ENCODE measurements around the gene SNX25.

The SNX25 gene
- 32.0 to 34.5 (median 34.0) reads per million in 3 donors for total RNA-seq

DNA sequence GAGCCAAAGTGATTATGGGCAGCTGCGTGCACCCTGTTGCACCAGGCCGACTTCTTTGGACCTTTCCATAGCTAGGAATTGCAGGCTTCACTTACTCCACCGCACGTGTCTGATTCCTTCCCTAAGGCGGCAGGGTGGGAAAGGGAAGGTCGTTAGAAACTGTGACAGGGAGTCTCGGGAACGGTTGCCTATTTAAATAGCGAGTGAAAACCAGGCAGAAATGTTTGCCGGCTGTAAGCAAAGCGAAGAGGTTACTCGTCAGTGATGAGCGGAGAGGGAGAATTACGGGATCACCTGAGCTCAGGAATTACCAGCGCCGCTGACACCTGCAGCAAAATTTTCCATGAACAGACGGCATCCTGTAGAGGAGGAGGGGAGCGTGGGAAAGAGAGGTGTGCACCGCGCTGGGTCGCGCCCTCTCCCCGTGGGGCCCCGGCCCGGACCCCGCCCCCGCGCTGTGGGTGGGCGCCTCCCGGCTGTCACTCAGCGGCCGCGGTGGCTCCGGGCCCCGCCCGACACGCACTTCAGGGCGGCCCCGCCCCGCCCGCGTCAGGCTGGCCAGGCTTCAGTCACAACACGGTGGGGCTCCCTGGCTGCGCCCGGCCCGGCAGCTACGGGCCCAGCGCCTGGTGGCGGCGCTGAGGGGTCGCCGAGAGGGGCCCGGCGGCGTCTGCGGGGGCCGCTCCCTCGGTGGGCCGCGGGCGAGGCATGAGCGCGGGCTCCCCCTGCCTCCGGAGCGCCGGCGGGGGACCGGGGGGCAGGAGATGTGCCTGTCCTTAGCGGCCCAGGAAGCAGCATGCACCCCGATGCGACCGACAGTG lies at the start of gene SNX25:
TSS of gene SNX25 (plus strand) at position 568 of the 821 bp plus-strand sequence. CDS start at position 797, 229 bp downstream.
- peak within 1 kb of the TSS; percentile 45 for H3K27ac ChIP-seq (ENCODE audit: insufficient read depth, low read length, poor library complexity, severe bottlenecking)
- H3K36me3 ChIP-seq (ENCODE audit: control insufficient read depth, insufficient read depth, low read length) = no peaks in the 10 kb centered on the region
- H3K27me3 ChIP-seq (replicated peaks; ENCODE audit: control insufficient read depth, insufficient read depth, low read length, poor library complexity, severe bottlenecking) = no peaks in the 10 kb centered on the region
- H3K9me3 ChIP-seq (ENCODE audit: control insufficient read depth, low read length) = no peaks in the 10 kb centered on the region
- peak within 1 kb of the TSS; percentile 60 for H3K4me3 ChIP-seq (ENCODE audit: insufficient read depth, low read depth, low read length, poor library complexity, severe bottlenecking)
- H3K4me1 ChIP-seq (ENCODE audit: control insufficient read depth, insufficient read depth, low read length, poor library complexity, severe bottlenecking) = peaks cover 29% of the 10 kb centered on the region
- peak; percentile 76 to 82 (median 79) for DNase-seq

- DNase-seq = no peak
- H3K4me3 ChIP-seq (ENCODE audit: insufficient read depth, low read depth, low read length, poor library complexity, severe bottlenecking) = no peak overlapping the region
- peaks cover 27% of the 10 kb centered on the region for H3K36me3 ChIP-seq (ENCODE audit: control insufficient read depth, insufficient read depth, low read length)
These were observed 43.8 kb upstream of the SNX25 start for GRCh38 chr4:185165605-185166063.

DNA sequence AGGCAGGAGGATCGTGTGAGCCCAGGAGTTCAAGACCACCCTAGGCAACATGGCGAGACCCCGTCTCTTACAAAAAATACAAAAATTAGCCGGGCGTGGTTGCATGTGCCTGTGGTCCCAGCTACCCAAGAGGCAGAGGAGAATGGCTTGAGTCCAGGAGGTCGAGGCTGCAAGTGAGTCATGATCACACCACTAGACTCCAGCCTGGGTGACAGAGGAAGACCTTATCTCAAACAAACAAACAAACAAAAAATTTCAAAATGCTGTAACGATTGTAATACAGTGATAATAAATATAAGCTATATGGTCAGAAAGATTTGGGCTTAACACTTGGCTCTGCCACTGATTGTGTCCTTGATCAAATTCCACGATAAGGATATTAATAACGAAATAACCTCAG lies 42.2 kb upstream of the SNX25 start:
- Histone ChIP-seq H3K36me3 (ENCODE audit: control insufficient read depth, insufficient read depth, low read length) (peaks cover 19% of the 10 kb centered on the region), H3K4me1 (ENCODE audit: control insufficient read depth, insufficient read depth, low read length, poor library complexity, severe bottlenecking) (peaks cover 15% of the 10 kb centered on the region), H3K27ac (ENCODE audit: insufficient read depth, low read length, poor library complexity, severe bottlenecking) (no peak overlapping the region), H3K4me3 (ENCODE audit: insufficient read depth, low read depth, low read length, poor library complexity, severe bottlenecking) (no peak overlapping the region), H3K9me3 (ENCODE audit: control insufficient read depth, low read length) (no peaks in the 10 kb centered on the region), H3K27me3 (replicated peaks; ENCODE audit: control insufficient read depth, insufficient read depth, low read length, poor library complexity, severe bottlenecking) (no peaks in the 10 kb centered on the region)
- no peak for DNase-seq

More at GRCh38 chr4:185165605-185166063, 43.8 kb upstream of the SNX25 start:
- no peaks in the 10 kb centered on the region for H3K9me3 ChIP-seq (ENCODE audit: control insufficient read depth, low read length)
- peaks cover 15% of the 10 kb centered on the region for H3K4me1 ChIP-seq (ENCODE audit: control insufficient read depth, insufficient read depth, low read length, poor library complexity, severe bottlenecking)
- H3K27ac ChIP-seq (ENCODE audit: insufficient read depth, low read length, poor library complexity, severe bottlenecking) = no peak overlapping the region
- H3K27me3 ChIP-seq (replicated peaks; ENCODE audit: control insufficient read depth, insufficient read depth, low read length, poor library complexity, severe bottlenecking) = no peaks in the 10 kb centered on the region

DNA sequence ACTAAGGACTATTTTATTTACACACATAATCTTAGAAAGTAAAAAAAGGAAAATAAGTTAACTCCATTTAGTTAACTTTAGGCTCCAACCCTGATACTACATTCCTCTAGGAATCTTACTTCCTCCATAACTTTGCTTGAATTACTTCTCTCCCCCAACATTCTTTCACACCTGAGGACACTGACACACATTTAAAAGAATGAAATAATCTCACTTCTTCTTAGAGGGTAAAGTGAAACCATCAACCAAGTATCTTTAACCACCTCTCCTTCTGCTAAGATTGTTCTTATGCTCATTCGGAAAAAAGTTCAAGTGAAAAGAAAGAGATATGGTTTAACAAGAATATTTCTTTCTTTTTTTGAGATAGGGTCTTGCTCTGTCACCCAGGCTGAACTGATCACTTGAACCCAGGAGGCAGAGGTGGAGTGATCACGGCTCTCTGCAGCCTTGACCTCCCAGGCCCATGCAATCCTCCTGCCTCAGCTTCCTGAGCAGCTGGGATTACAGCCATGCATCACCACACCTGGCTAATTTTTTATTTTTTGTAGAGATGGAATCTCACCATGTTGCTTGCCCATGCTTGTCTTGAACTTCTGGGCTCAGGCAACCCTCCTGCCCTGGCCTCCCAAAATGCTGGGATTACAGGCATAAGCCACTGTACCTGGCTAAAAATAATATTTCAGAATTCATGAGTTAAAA lies 37.9 kb upstream of the SNX25 start:
- Histone ChIP-seq H3K4me1 (ENCODE audit: control insufficient read depth, insufficient read depth, low read length, poor library complexity, severe bottlenecking) (no peaks in the 10 kb centered on the region), H3K9me3 (ENCODE audit: control insufficient read depth, low read length) (no peaks in the 10 kb centered on the region), H3K27ac (ENCODE audit: insufficient read depth, low read length, poor library complexity, severe bottlenecking) (no peak overlapping the region), H3K27me3 (replicated peaks; ENCODE audit: control insufficient read depth, insufficient read depth, low read length, poor library complexity, severe bottlenecking) (no peaks in the 10 kb centered on the region), H3K36me3 (ENCODE audit: control insufficient read depth, insufficient read depth, low read length) (peaks cover 25% of the 10 kb centered on the region), H3K4me3 (ENCODE audit: insufficient read depth, low read depth, low read length, poor library complexity, severe bottlenecking) (no peak overlapping the region)
- DNase-seq = no peak

GRCh38 chr4:185179488-185179887 lies 29.9 kb upstream of the SNX25 start:
- Histone ChIP-seq H3K9me3 (ENCODE audit: control insufficient read depth, low read length) (no peaks in the 10 kb centered on the region), H3K4me1 (ENCODE audit: control insufficient read depth, insufficient read depth, low read length, poor library complexity, severe bottlenecking) (no peaks in the 10 kb centered on the region), H3K36me3 (ENCODE audit: control insufficient read depth, insufficient read depth, low read length) (peaks cover 12% of the 10 kb centered on the region), H3K27ac (ENCODE audit: insufficient read depth, low read length, poor library complexity, severe bottlenecking) (no peak overlapping the region), H3K4me3 (ENCODE audit: insufficient read depth, low read depth, low read length, poor library complexity, severe bottlenecking) (no peak overlapping the region), H3K27me3 (replicated peaks; ENCODE audit: control insufficient read depth, insufficient read depth, low read length, poor library complexity, severe bottlenecking) (no peaks in the 10 kb centered on the region)
- DNase-seq = no peak

DNA sequence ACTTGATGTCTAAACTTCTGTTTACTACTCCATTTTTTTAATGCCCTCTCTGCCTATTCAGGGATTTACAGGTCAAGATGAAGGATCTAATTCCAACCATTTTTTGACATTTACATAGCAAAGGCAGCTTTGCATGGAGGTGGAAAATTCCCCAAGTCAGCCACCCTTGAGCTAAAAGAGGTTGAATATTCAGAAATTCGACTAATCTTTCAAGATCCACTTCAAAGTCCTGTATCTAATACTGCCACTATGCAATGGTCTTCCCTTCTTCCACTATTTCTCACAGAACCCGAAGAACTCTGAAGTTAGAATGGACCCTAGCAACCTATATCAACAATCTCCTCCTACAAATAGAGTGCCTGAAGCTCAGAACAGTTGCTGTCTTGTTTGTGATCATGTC lies 27.2 kb upstream of the SNX25 start:
- no peaks in the 10 kb centered on the region for H3K4me1 ChIP-seq (ENCODE audit: control insufficient read depth, insufficient read depth, low read length, poor library complexity, severe bottlenecking)
- H3K4me3 ChIP-seq (ENCODE audit: insufficient read depth, low read depth, low read length, poor library complexity, severe bottlenecking) = no peak overlapping the region
- H3K27ac ChIP-seq (ENCODE audit: insufficient read depth, low read length, poor library complexity, severe bottlenecking) = no peak overlapping the region
- H3K9me3 ChIP-seq (ENCODE audit: control insufficient read depth, low read length) = no peaks in the 10 kb centered on the region
- no peaks in the 10 kb centered on the region for H3K36me3 ChIP-seq (ENCODE audit: control insufficient read depth, insufficient read depth, low read length)
- DNase-seq = no peak
- no peaks in the 10 kb centered on the region for H3K27me3 ChIP-seq (replicated peaks; ENCODE audit: control insufficient read depth, insufficient read depth, low read length, poor library complexity, severe bottlenecking)

- Histone ChIP-seq H3K27ac (ENCODE audit: insufficient read depth, low read length, poor library complexity, severe bottlenecking) (no peak overlapping the region), H3K9me3 (ENCODE audit: control insufficient read depth, low read length) (no peaks in the 10 kb centered on the region), H3K27me3 (replicated peaks; ENCODE audit: control insufficient read depth, insufficient read depth, low read length, poor library complexity, severe bottlenecking) (no peaks in the 10 kb centered on the region), H3K4me1 (ENCODE audit: control insufficient read depth, insufficient read depth, low read length, poor library complexity, severe bottlenecking) (no peaks in the 10 kb centered on the region), H3K36me3 (ENCODE audit: control insufficient read depth, insufficient read depth, low read length) (peaks cover 2% of the 10 kb centered on the region), H3K4me3 (ENCODE audit: insufficient read depth, low read depth, low read length, poor library complexity, severe bottlenecking) (no peak overlapping the region)
- DNase-seq = peak; percentile 38 to 66 (median 45)
These were observed 25.6 kb upstream of the SNX25 start for GRCh38 chr4:185183622-185184281.

DNA sequence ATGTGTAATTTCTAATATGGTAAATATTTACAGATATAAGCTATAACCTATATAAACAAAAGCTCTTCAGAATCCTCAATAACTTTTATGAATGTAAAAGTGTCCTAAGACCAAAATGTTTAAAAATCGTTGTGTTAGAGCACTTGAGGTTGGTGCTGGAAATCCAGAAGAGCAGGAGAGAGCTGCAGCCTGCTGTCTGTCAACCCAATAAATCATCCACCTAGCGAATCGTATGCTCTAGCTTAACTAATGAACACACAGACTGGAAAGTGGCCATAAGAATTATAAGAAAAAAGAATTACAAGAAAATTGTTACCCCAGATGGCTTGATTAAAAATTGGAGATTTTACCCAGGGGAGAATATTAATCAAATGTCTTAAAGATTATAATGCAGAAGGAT lies 22.6 kb upstream of the SNX25 start:
- Histone ChIP-seq H3K4me3 (ENCODE audit: insufficient read depth, low read depth, low read length, poor library complexity, severe bottlenecking) (no peak overlapping the region), H3K36me3 (ENCODE audit: control insufficient read depth, insufficient read depth, low read length) (peaks cover 20% of the 10 kb centered on the region), H3K4me1 (ENCODE audit: control insufficient read depth, insufficient read depth, low read length, poor library complexity, severe bottlenecking) (peaks cover 3% of the 10 kb centered on the region), H3K9me3 (ENCODE audit: control insufficient read depth, low read length) (no peaks in the 10 kb centered on the region), H3K27me3 (replicated peaks; ENCODE audit: control insufficient read depth, insufficient read depth, low read length, poor library complexity, severe bottlenecking) (no peaks in the 10 kb centered on the region), H3K27ac (ENCODE audit: insufficient read depth, low read length, poor library complexity, severe bottlenecking) (no peak overlapping the region)
- no peak for DNase-seq

- no peak for DNase-seq
- Histone ChIP-seq H3K9me3 (ENCODE audit: control insufficient read depth, low read length) (no peaks in the 10 kb centered on the region), H3K4me3 (ENCODE audit: insufficient read depth, low read depth, low read length, poor library complexity, severe bottlenecking) (no peak overlapping the region), H3K27me3 (replicated peaks; ENCODE audit: control insufficient read depth, insufficient read depth, low read length, poor library complexity, severe bottlenecking) (no peaks in the 10 kb centered on the region), H3K27ac (ENCODE audit: insufficient read depth, low read length, poor library complexity, severe bottlenecking) (no peak overlapping the region), H3K4me1 (ENCODE audit: control insufficient read depth, insufficient read depth, low read length, poor library complexity, severe bottlenecking) (peaks cover 3% of the 10 kb centered on the region), H3K36me3 (ENCODE audit: control insufficient read depth, insufficient read depth, low read length) (peaks cover 20% of the 10 kb centered on the region)
These were observed 19.6 kb upstream of the SNX25 start for GRCh38 chr4:185189606-185190305.

Measured in effector memory CD4-positive, alpha-beta T cell (primary cell).